RPMI7951 (cell line): ENCODE data around the gene MRPS34. TPM values are rescaled to one million over a fixed set of nuclear protein-coding genes. Genes with fewer than 3 reads are reported as not detected.

Source experiments
- DNase-seq: peaks from one replicate; pipeline ENCODE4 v3.0.0-alpha.2; 2012; ENCODE audit warnings: low read depth
- total RNA-seq: library from RNA; depleted of rRNA; stranded (reverse); fragments of >200 nt; shearing (Covaris generic); gene quantifications from 2 replicates; pipeline ENCODE4 v1.2.3, GENCODE V29; 2014; rRNA removed

MRPS34 gene
- total RNA-seq, 1 experiment from 2014 or later, result 82.5 TPM

GRCh38 chr16:1729026-1729425 is 43.9 kb downstream of the MRPS34 start:
- DNase-seq, result no peak

- DNase-seq, result no peak
Measured at GRCh38 chr16:1727651-1728624, 45.0 kb downstream of the MRPS34 start.

GRCh38 chr16:1726661-1727502 is 46.1 kb downstream of the MRPS34 start:
- no peak for DNase-seq

GRCh38 chr16:1724491-1724890 is 48.4 kb downstream of the MRPS34 start:
- no peak for DNase-seq

- peak; percentile 46 for DNase-seq
Measured at GRCh38 chr16:1723450-1724147, 49.3 kb downstream of the MRPS34 start.

Other genes starting within 250 kb of the MRPS34 start
- not detected in 2 replicates for gene TMEM204, start 239.5 kb downstream of the MRPS34 start, total RNA-seq
- gene IFT140, start 161.1 kb downstream of the MRPS34 start, total RNA-seq, result 4.9 and 9.4 TPM in 2 replicates
- gene CRAMP1, start 160.8 kb downstream of the MRPS34 start, total RNA-seq, result 3.2 and 4.7 TPM in 2 replicates
- 140 and 148 TPM in 2 replicates for gene JPT2, start 94.9 kb downstream of the MRPS34 start, total RNA-seq
- gene MAPK8IP3, start 66.9 kb downstream of the MRPS34 start, total RNA-seq, result 6.7 and 16.3 TPM in 2 replicates
- 50.2 and 65.5 TPM in 2 replicates for gene NME3, start 1.6 kb downstream of the MRPS34 start, total RNA-seq
- 1.1 and 1.6 TPM in 2 replicates for gene EME2, start 324 bp downstream of the MRPS34 start, total RNA-seq
- gene SPSB3, start 9.4 kb upstream of the MRPS34 start, total RNA-seq, result 15.6 and 22.7 TPM in 2 replicates
- 50.1 and 71.5 TPM in 2 replicates for gene NUBP2, start 9.8 kb upstream of the MRPS34 start, total RNA-seq
- gene IGFALS, start 20.6 kb upstream of the MRPS34 start, total RNA-seq, result not detected in 2 replicates
- 50.7 and 68.8 TPM in 2 replicates for gene HAGH, start 53.7 kb upstream of the MRPS34 start, total RNA-seq
- 39.3 and 54.6 TPM in 2 replicates for gene FAHD1, start 54.1 kb upstream of the MRPS34 start, total RNA-seq
- gene MEIOB, start 99.0 kb upstream of the MRPS34 start, total RNA-seq, result not detected in 2 replicates
- not detected in 2 replicates for gene HS3ST6, start 145.3 kb upstream of the MRPS34 start, total RNA-seq
- 12.2 and 14.4 TPM in 2 replicates for gene MSRB1, start 170.1 kb upstream of the MRPS34 start, total RNA-seq
- not detected in 2 replicates for gene RPL3L, start 181.6 kb upstream of the MRPS34 start, total RNA-seq
- 209 and 290 TPM in 2 replicates for gene NDUFB10, start 186.4 kb upstream of the MRPS34 start, total RNA-seq
- 1,519 and 1,683 TPM in 2 replicates for gene RPS2, start 191.7 kb upstream of the MRPS34 start, total RNA-seq
- not detected in 2 replicates for gene RNF151, start 193.7 kb upstream of the MRPS34 start, total RNA-seq
- 28.8 and 40.4 TPM in 2 replicates for gene TBL3, start 198.9 kb upstream of the MRPS34 start, total RNA-seq
- gene NOXO1, start 208.3 kb upstream of the MRPS34 start, total RNA-seq, result not detected in 2 replicates
- 6.7 and 16.5 TPM in 2 replicates for gene GFER, start 211.1 kb upstream of the MRPS34 start, total RNA-seq
- gene SYNGR3, start 216.8 kb upstream of the MRPS34 start, total RNA-seq, result 5.5 and 6.6 TPM in 2 replicates
- gene ZNF598, start 236.7 kb upstream of the MRPS34 start, total RNA-seq, result 9.7 and 13.6 TPM in 2 replicates
- gene NPW, start 246.7 kb upstream of the MRPS34 start, total RNA-seq, result 0.20 and 0.24 TPM in 2 replicates